Pancreas (tissue), 10 donors: ENCODE measurements around the gene SDK1. TPM values are rescaled to one million over a fixed set of nuclear protein-coding genes. Genes with fewer than 3 reads are reported as not detected.

ENCODE experiments used
- ATAC-seq, 4 donors: fragments of 200-7000 bp; cut with Tn5 transposase; one replicate each; pipeline versions ENCODE4 v1.8.0 to v1.9.1; 2020; ENCODE audit warnings: mild to moderate bottlenecking in 4 of 4, moderate library complexity in 4 of 4
- DNase-seq, 6 donors: peaks; one replicate each; pipeline ENCODE4 v3.0.0-alpha.2; 2020
- FAIRE-seq: peaks from 2 replicates; lab custom pipeline; 2012; peaks lifted over from hg19 to GRCh38; lab: Jason Lieb, UNC
- H3K27ac ChIP-seq, 4 donors: fragments of 200-600 bp; sonication (generic); 1 replicate in 3 of 4; 2 replicates in 1 of 4; pipeline versions ENCODE4 v1.5.0 to v1.8.0; 2020
- H3K27me3 ChIP-seq, 4 donors: fragments of 200-600 bp; one replicate each; pipeline ENCODE4 v1.8.0; 2021
- H3K36me3 ChIP-seq, 3 donors: fragments of 200-600 bp; sonication (generic) in 1 of 3; one replicate each; pipeline versions ENCODE4 v1.5.0 to v1.8.0; 2020 to 2021
- H3K4me1 ChIP-seq, 3 donors: fragments of 200-600 bp; one replicate each; pipeline ENCODE4 v1.8.0; 2021
- H3K4me3 ChIP-seq, 4 donors: fragments of 200-600 bp; sonication (generic) in 2 of 4; one replicate each; pipeline versions ENCODE4 v1.5.0 to v1.8.0; 2020 to 2021
- H3K9me3 ChIP-seq, 4 donors: fragments of 200-600 bp; one replicate each; pipeline ENCODE4 v1.8.0; 2021
- WGBS, 2 donors: extraction: QIAGEN DNeasy Blood & Tissue Kit; methylation state at CpG; one replicate each; pipeline ENCODE4 v1.1.7; 2013; 5-methylcytosine and 5-hydroxymethylcytosine counted together
- intact Hi-C, 3 donors: fragments of 100-400 bp; cut with DNase I; formaldehyde crosslinking; loops; one replicate each; pipeline versions ENCODE4 v1.11.1 to v1.14.2; 2022
- polyA plus RNA-seq, 2 donors: library from polyadenylated mRNA; stranded (reverse); fragments of 200-250 nt; gene quantifications; one replicate each; pipeline ENCODE4 v1.2.3, GENCODE V29; 2013
- total RNA-seq, 6 donors: library from RNA; stranded (reverse); fragmentation: NEBNext Ultra II Directional in 4 of 6; extraction: Animal tissue kit (Norgen Biotek cat#: 25700) in 4 of 6; gene quantifications; one replicate each; pipeline versions ENCODE4 v1.2.1 to v1.2.4, GENCODE V29; 2021 to 2023
- TF ChIP-seq, protein P1 (sequence below), 4 donors: fragments of 200-600 bp; sonication (generic) in 3 of 4; IDR thresholded peaks; one replicate each; pipeline versions ENCODE4 v1.5.0 to v1.8.0; 2021; ENCODE audit warnings: antibody characterized with exemption in 4 of 4
- donor health status: healthy with polysubstance abuse.
- donor health status: DM: no; HTN: no; CAD: no; lungs with moderate emphysema.
- donor health status: DM: no; HTN: no; CAD: no.
- donor health status: control.
- donor health status: control.
- donor health status: Bipolar disorder and iron deficiency.
- donor health status: DM: yes; HTN: yes; CAD: no.
- donor health status: DM: no; HTN: no; CAD: no.
- donor health status: DM: no; HTN: no; CAD: no.
- donor health status: DM: yes; HTN: yes; CAD: no.

The SDK1 gene
- total and polyA plus RNA-seq, 8 donors = 10.8 to 30.8 (median 19.8) TPM

DNA sequence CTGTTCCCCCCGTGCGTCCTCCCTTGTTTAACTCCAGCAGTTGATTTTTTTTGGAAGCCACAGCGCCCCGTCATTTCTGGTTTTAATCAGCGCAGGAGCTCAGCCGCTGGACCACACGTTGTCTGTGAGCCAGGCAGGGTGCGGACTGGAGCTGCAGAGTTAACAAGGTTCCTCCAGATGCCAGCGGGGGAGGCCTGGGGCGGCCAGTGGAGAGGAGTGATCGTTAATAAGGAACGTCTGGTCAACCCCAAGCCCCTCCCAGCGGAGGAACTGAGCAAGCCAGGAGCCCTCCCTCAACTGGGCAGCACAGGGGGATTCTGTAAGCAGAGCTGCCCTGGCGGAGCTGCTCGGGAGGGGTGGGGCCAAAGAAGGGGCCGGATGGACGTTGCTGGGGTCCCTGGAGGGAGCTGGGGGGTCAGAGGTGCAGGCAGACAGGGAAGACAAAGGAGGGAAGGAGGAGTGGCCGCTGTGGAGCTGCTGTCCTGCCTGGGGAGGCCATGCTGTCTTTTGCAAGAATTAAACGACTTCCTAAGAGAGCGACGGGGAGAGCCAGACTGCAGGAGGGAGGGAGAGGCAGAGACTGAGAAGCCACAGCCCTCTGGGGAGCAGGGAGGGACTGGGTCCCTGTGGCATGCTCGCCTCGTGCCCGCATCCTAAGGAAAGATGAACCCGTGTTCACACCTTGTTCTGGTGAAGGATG lies 843.9 kb downstream of the SDK1 start:
- intact Hi-C loops = no loop called here
- TF ChIP-seq, protein P1, sequence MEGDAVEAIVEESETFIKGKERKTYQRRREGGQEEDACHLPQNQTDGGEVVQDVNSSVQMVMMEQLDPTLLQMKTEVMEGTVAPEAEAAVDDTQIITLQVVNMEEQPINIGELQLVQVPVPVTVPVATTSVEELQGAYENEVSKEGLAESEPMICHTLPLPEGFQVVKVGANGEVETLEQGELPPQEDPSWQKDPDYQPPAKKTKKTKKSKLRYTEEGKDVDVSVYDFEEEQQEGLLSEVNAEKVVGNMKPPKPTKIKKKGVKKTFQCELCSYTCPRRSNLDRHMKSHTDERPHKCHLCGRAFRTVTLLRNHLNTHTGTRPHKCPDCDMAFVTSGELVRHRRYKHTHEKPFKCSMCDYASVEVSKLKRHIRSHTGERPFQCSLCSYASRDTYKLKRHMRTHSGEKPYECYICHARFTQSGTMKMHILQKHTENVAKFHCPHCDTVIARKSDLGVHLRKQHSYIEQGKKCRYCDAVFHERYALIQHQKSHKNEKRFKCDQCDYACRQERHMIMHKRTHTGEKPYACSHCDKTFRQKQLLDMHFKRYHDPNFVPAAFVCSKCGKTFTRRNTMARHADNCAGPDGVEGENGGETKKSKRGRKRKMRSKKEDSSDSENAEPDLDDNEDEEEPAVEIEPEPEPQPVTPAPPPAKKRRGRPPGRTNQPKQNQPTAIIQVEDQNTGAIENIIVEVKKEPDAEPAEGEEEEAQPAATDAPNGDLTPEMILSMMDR (IDR thresholded peaks at IDR 0.05) = no peak
- 71% methylated on average over 25 of the region's 25 CpGs for WGBS, 2 donors
- DNase-seq (peak in 2 of 6 donors; percentile 21 to 61), ATAC-seq (peak in 3 of 4 donors; percentile 19 to 30 (median 27)), FAIRE-seq (no peak)
- no peaks in the 10 kb centered on the region for H3K27me3 ChIP-seq
- no peaks in the 10 kb centered on the region for H3K36me3 ChIP-seq
- no peak overlapping the region for H3K4me3 ChIP-seq
- H3K4me1 ChIP-seq = no peaks in the 10 kb centered on the region
- H3K9me3 ChIP-seq = no peaks in the 10 kb centered on the region
- H3K27ac ChIP-seq = no peak overlapping the region

GRCh38 chr7:4145576-4145975 lies 844.5 kb downstream of the SDK1 start:
- Histone ChIP-seq H3K4me3 (no peak overlapping the region), H3K9me3 (no peaks in the 10 kb centered on the region), H3K27me3 (no peaks in the 10 kb centered on the region), H3K4me1 (no peaks in the 10 kb centered on the region), H3K36me3 (no peaks in the 10 kb centered on the region), H3K27ac (no peak overlapping the region)
- DNase-seq (peak in 2 of 6 donors; percentile 24 to 60), ATAC-seq (no peak), FAIRE-seq (no peak)
- 94% methylated on average over 14 of the region's 14 CpGs for WGBS, 2 donors
- TF ChIP-seq, protein P1 (IDR thresholded peaks at IDR 0.05) = no peak
- intact Hi-C loops = no loop called here

- WGBS, 2 donors = 82 to 86% methylated on average over 28 of the region's 28 CpGs
- Histone ChIP-seq H3K36me3 (no peaks in the 10 kb centered on the region), H3K4me1 (peaks cover 0 to 14% (median 5%) of the 10 kb centered on the region in 3 donors), H3K4me3 (no peak overlapping the region), H3K27ac (no peak overlapping the region), H3K9me3 (no peaks in the 10 kb centered on the region), H3K27me3 (no peaks in the 10 kb centered on the region)
- TF ChIP-seq, protein P1 (IDR thresholded peaks at IDR 0.05) = no peak
- FAIRE-seq (no peak), DNase-seq (peak in 1 of 6 donors; percentile 26), ATAC-seq (no peak)
- intact Hi-C loops = no loop called here
These were observed 847.0 kb downstream of the SDK1 start for GRCh38 chr7:4147926-4148620.

DNA sequence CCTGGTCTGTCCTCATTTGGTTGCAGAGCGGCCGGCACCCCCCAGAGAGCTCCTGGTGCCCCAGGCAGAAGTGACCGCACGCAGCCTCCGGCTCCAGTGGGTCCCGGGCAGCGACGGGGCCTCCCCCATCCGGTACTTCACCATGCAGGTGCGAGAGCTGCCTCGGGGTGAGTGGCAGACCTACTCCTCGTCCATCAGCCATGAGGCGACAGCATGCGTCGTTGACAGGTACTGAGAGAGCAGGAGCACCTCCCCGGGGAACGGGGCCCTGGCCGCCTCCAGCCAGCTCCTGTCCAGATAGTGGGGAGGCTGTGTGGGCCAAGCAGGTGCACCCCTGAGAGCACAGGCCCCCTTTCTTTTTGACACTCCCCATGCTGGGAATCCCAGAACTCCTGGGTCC lies 848.2 kb downstream of the SDK1 start:
- FAIRE-seq = no peak
- intact Hi-C loops = no loop called here
- Histone ChIP-seq H3K36me3 (no peaks in the 10 kb centered on the region), H3K27ac (no peak overlapping the region), H3K4me1 (peaks cover 0 to 14% (median 11%) of the 10 kb centered on the region in 3 donors), H3K9me3 (no peaks in the 10 kb centered on the region), H3K27me3 (no peaks in the 10 kb centered on the region), H3K4me3 (no peak overlapping the region)
- no peak for ATAC-seq
- TF ChIP-seq, protein P1 (IDR thresholded peaks at IDR 0.05) = no peak
- DNase-seq = peak in 1 of 6 donors; percentile 63
- WGBS, 2 donors = 88 to 95% methylated on average over 13 to 18 of the region's 18 CpGs
